NT2/D1 (cell line): ENCODE results near the gene REEP5.

Experiments used
- SUZ12 ChIP-seq: IDR thresholded peaks from 2 replicates; pipeline ENCODE4 v1.6.1; 2011; ENCODE audit not compliant: insufficient read length, insufficient read depth; ENCODE audit errors: extremely low read depth
- YY1 ChIP-seq: IDR thresholded peaks from 2 replicates; pipeline ENCODE4 v1.6.1; 2011; ENCODE audit not compliant: insufficient read length, insufficient read depth
- ZNF274 ChIP-seq: IDR thresholded peaks from 2 replicates; pipeline ENCODE4 v1.6.1; 2011; ENCODE audit warnings: mild to moderate bottlenecking, low read depth, low read length

- TF ChIP-seq SUZ12, result no peak
- no peak for TF ChIP-seq ZNF274
- no peak for TF ChIP-seq YY1
Observed at GRCh38 chr5:112933105-112933504, 11.1 kb upstream of the REEP5 start.
